Medulla oblongata (tissue), 1 donor: ENCODE results near the gene PUDP.
A peak's percentile ranks its signal among the peaks of the same experiment; 100 is the strongest.
"Not testable (repeated sequence)": the region's sequence is repeated elsewhere in the genome, so short reads cannot be mapped to it uniquely, and the experiment has no call there.

Experiments used
- DNase-seq: peaks from one replicate; pipeline ENCODE4 v3.0.0-alpha.2; 2015; ENCODE audit errors: extremely low spot score

PUDP gene

GRCh38 chrX:7147978-7148854 lies at the start of gene PUDP:
Gene PUDP, minus strand, starts transcription at chrX:7148153. Its CDS starts 40 bp downstream, at chrX:7148113.
- DNase-seq = peak; percentile 83

- no peak for DNase-seq
Measured at GRCh38 chrX:7194606-7195005, 46.7 kb upstream of the PUDP start.

GRCh38 chrX:7192871-7193270 lies 44.9 kb upstream of the PUDP start:
- DNase-seq = no peak

- no peak for DNase-seq
Measured at GRCh38 chrX:7191681-7192110, 43.7 kb upstream of the PUDP start.

GRCh38 chrX:7190157-7190556 lies 42.2 kb upstream of the PUDP start:
- no peak for DNase-seq

GRCh38 chrX:7188672-7189071 lies 40.7 kb upstream of the PUDP start:
- DNase-seq = no peak

- DNase-seq = no peak
Measured at GRCh38 chrX:7184816-7185215, 36.9 kb upstream of the PUDP start.

GRCh38 chrX:7179446-7179845 lies 31.5 kb upstream of the PUDP start:
- DNase-seq = no peak

GRCh38 chrX:7178859-7179258 lies 30.9 kb upstream of the PUDP start:
- not testable (repeated sequence) for DNase-seq

GRCh38 chrX:7170898-7171297 lies 22.9 kb upstream of the PUDP start:
- DNase-seq = no peak

GRCh38 chrX:7169627-7170026 lies 21.7 kb upstream of the PUDP start:
- DNase-seq = no peak

- no peak for DNase-seq
Measured at GRCh38 chrX:7168371-7168770, 20.4 kb upstream of the PUDP start.

- no peak for DNase-seq
Measured at GRCh38 chrX:7164174-7164573, 16.2 kb upstream of the PUDP start.

- no peak for DNase-seq
Measured at GRCh38 chrX:7163146-7163677, 15.3 kb upstream of the PUDP start.

- DNase-seq = no peak
Measured at GRCh38 chrX:7159149-7159861, 11.4 kb upstream of the PUDP start.

- DNase-seq = no peak
Measured at GRCh38 chrX:7158468-7158990, 10.6 kb upstream of the PUDP start.

GRCh38 chrX:7156879-7157278 lies 8.9 kb upstream of the PUDP start:
- no peak for DNase-seq

- no peak for DNase-seq
Measured at GRCh38 chrX:7155163-7155562, 7.2 kb upstream of the PUDP start.

- no peak for DNase-seq
Measured at GRCh38 chrX:7154041-7154597, 6.2 kb upstream of the PUDP start.

- DNase-seq = no peak
Measured at GRCh38 chrX:7153231-7153630, 5.3 kb upstream of the PUDP start.

GRCh38 chrX:7149411-7149810 lies 1.5 kb upstream of the PUDP start:
- no peak for DNase-seq

- peak; percentile 25 for DNase-seq
Measured at GRCh38 chrX:7147413-7147977, 458 bp downstream of the PUDP start, which contains the start of gene STS. Gene STS, plus strand, starts transcription at chrX:7147712. Its CDS starts 105,488 bp downstream, at chrX:7253200.
